Hematopoietic multipotent progenitor cell treated with erythropoietin and hydrocortisone succinate and interleukin-3 and kit ligand, for 6 days (in vitro differentiated cells): Measurements from ENCODE around the gene MEOX2.
A peak's percentile ranks its signal among the peaks of the same experiment; 100 is the strongest.

ENCODE experiments used
- DNase-seq: peaks from one replicate; pipeline ENCODE4 v3.0.0-alpha.2; 2015

The MEOX2 gene

GRCh38 chr7:15686295-15686956, at the start of gene MEOX2:
Gene MEOX2, minus strand, starts transcription at chr7:15686683. Its CDS starts 281 bp downstream, at chr7:15686402.
- peak; percentile 9 for DNase-seq

GRCh38 chr7:15729746-15730145, 43.3 kb upstream of the MEOX2 start:
- no peak for DNase-seq

- no peak for DNase-seq
These were observed 38.6 kb upstream of the MEOX2 start for GRCh38 chr7:15725051-15725450.

- no peak for DNase-seq
These were observed 37.4 kb upstream of the MEOX2 start for GRCh38 chr7:15723841-15724240.

- peak; percentile 44 for DNase-seq
These were observed 34.5 kb upstream of the MEOX2 start for GRCh38 chr7:15720849-15721471.

GRCh38 chr7:15719311-15719710, 32.8 kb upstream of the MEOX2 start:
- DNase-seq, result no peak

GRCh38 chr7:15715435-15715834, 29.0 kb upstream of the MEOX2 start:
- DNase-seq, result no peak

GRCh38 chr7:15709978-15710377, 23.5 kb upstream of the MEOX2 start:
- no peak for DNase-seq

- no peak for DNase-seq
These were observed 21.1 kb upstream of the MEOX2 start for GRCh38 chr7:15707570-15707969.

- no peak for DNase-seq
These were observed 17.2 kb upstream of the MEOX2 start for GRCh38 chr7:15703732-15704131.

GRCh38 chr7:15692501-15693020, 6.1 kb upstream of the MEOX2 start:
- no peak for DNase-seq

GRCh38 chr7:15688911-15689310, 2.4 kb upstream of the MEOX2 start:
- no peak for DNase-seq

GRCh38 chr7:15688279-15688626, 1.8 kb upstream of the MEOX2 start:
- DNase-seq, result no peak

GRCh38 chr7:15687546-15688278, 1.2 kb upstream of the MEOX2 start:
- DNase-seq, result peak; percentile 7

- no peak for DNase-seq
These were observed 568 bp upstream of the MEOX2 start for GRCh38 chr7:15686957-15687545.

- DNase-seq, result no peak
These were observed 857 bp downstream of the MEOX2 start for GRCh38 chr7:15685358-15686294.

- DNase-seq, result no peak
These were observed 1.6 kb downstream of the MEOX2 start for GRCh38 chr7:15684871-15685270.

- DNase-seq, result no peak
These were observed 2.2 kb downstream of the MEOX2 start for GRCh38 chr7:15684111-15684800.

- DNase-seq, result no peak
These were observed 3.7 kb downstream of the MEOX2 start for GRCh38 chr7:15682751-15683245.

GRCh38 chr7:15682111-15682510, 4.4 kb downstream of the MEOX2 start:
- no peak for DNase-seq

GRCh38 chr7:15681631-15682030, 4.9 kb downstream of the MEOX2 start:
- no peak for DNase-seq

GRCh38 chr7:15681186-15681585, 5.3 kb downstream of the MEOX2 start:
- no peak for DNase-seq
